A549 (cell line): ENCODE results near the gene ANO6. TPM values are rescaled to one million over a fixed set of nuclear protein-coding genes. Genes with fewer than 3 reads are reported as not detected.

ENCODE experiments used
- ATAC-seq, 2 experiments: fragments of 200-7000 bp in 1 of 2; fragments of >200 bp in 1 of 2; cut with Nextera tagmentation in 1 of 2; cut with Tn5 transposase in 1 of 2; 3 replicates each; pipeline versions ENCODE4 v1.8.0 to v1.9.1; 2018 to 2020; ENCODE audit warnings: mild to moderate bottlenecking in 1 of 2, moderate library complexity in 1 of 2
- CTCF ChIA-PET: fragments of 300-600 bp; sonication (Branson Sonifier 250); formaldehyde crosslinking; extraction: SDS; loops from one replicate; lab custom pipeline; 2021; ENCODE audit warnings: antibody characterized with exemption, inconsistent platforms; lab: Yijun Ruan, JAX
- POLR2A ChIA-PET: fragments of 350-600 bp; formaldehyde crosslinking; extraction: SDS; loops from one replicate; lab custom pipeline; 2021; ENCODE audit warnings: antibody characterized with exemption, inconsistent platforms; lab: Yijun Ruan, JAX
- DNase-seq, 2 experiments: peaks; one replicate each; pipeline versions ENCODE4 v3.0.0 to v3.0.0-alpha.2; 2011 to 2016; ENCODE audit warnings: low read depth in 1 of 2, low spot score in 1 of 2
- FAIRE-seq: peaks from 2 replicates; lab custom pipeline; 2011; peaks lifted over from hg19 to GRCh38; lab: Jason Lieb, UNC
- H3K27ac ChIP-seq, 2 experiments: fragments of >200 bp; sonication (Bioruptor Twin); formaldehyde crosslinking; 3 replicates each; pipeline ENCODE4 v1.5.1; 2016 to 2017
- H3K4me1 ChIP-seq: fragments of >200 bp; sonication (Bioruptor Twin); formaldehyde crosslinking; 3 replicates; pipeline ENCODE4 v1.6.1; 2016
- H3K4me2 ChIP-seq: fragments of >200 bp; sonication (Bioruptor Twin); formaldehyde crosslinking; 3 replicates; pipeline ENCODE4 v1.6.1; 2016
- H3K4me3 ChIP-seq: fragments of >200 bp; sonication (Bioruptor Twin); formaldehyde crosslinking; 3 replicates; pipeline ENCODE4 v1.5.1; 2016
- H3K9me3 ChIP-seq: fragments of >200 bp; sonication (Bioruptor Twin); formaldehyde crosslinking; 3 replicates; pipeline ENCODE4 v1.6.1; 2016
- CBX2 ChIP-seq: fragments of 200-600 bp; sonication (generic); IDR thresholded peaks from 2 replicates; pipeline ENCODE4 v1.6.1; 2016; ENCODE audit warnings: low read depth, mild to moderate bottlenecking, borderline replicate concordance
- CHD2 ChIP-seq: fragments of 150-350 bp; IDR thresholded peaks from 2 replicates; pipeline ENCODE4 v1.6.1; 2014; ENCODE audit warnings: low read length; ENCODE audit not compliant: partially characterized antibody
- CHD4 ChIP-seq: fragments of 200-600 bp; sonication (generic); IDR thresholded peaks from 2 replicates; pipeline ENCODE4 v1.6.1; 2016; ENCODE audit warnings: antibody characterized with exemption, mild to moderate bottlenecking, borderline replicate concordance
- CTCF ChIP-seq: fragments of >200 bp; sonication (Bioruptor Twin); formaldehyde crosslinking; IDR thresholded peaks from 3 replicates; pipeline ENCODE4 v1.5.1; 2016
- ELK1 ChIP-seq: fragments of 150-350 bp; IDR thresholded peaks from 2 replicates; pipeline ENCODE4 v1.6.1; 2014; ENCODE audit warnings: low read depth, mild to moderate bottlenecking, low read length
- FOSB ChIP-seq: fragments of 250-450 bp; sonication (Bioruptor Pico); IDR thresholded peaks from 2 replicates; pipeline ENCODE4 v1.5.0; 2020; ENCODE audit warnings: mild to moderate bottlenecking, moderate library complexity
- FOSL2 ChIP-seq, 2 experiments: fragments of 450-650 bp in 1 of 2; fragments of >200 bp in 1 of 2; sonication (Bioruptor Twin) in 1 of 2; formaldehyde crosslinking; IDR thresholded peaks; 2 replicates each; pipeline versions ENCODE4 v1.5.0 to v1.6.1; 2016 to 2020; ENCODE audit warnings: mild to moderate bottlenecking in 1 of 2, moderate library complexity in 1 of 2
- FOXS1 ChIP-seq: fragments of 250-450 bp; sonication (Bioruptor Pico); IDR thresholded peaks from 2 replicates; pipeline ENCODE4 v1.5.0; 2020; ENCODE audit warnings: mild to moderate bottlenecking, moderate library complexity
- HDAC2 ChIP-seq: fragments of 200-600 bp; sonication (generic); IDR thresholded peaks from 2 replicates; pipeline ENCODE4 v1.6.1; 2016
- HOXA7 ChIP-seq: fragments of 250-450 bp; sonication (Bioruptor Pico); IDR thresholded peaks from 2 replicates; pipeline ENCODE4 v1.5.0; 2020; ENCODE audit warnings: mild to moderate bottlenecking, moderate library complexity
- HOXB13 ChIP-seq: fragments of 250-450 bp; sonication (Bioruptor Pico); IDR thresholded peaks from 2 replicates; pipeline ENCODE4 v1.5.0; 2020; ENCODE audit warnings: low read depth, mild to moderate bottlenecking, moderate library complexity
- HOXB5 ChIP-seq: fragments of 250-450 bp; sonication (Bioruptor Pico); IDR thresholded peaks from 2 replicates; pipeline ENCODE4 v1.5.0; 2020; ENCODE audit warnings: mild to moderate bottlenecking, moderate library complexity
- JUN ChIP-seq, 2 experiments: fragments of >200 bp; sonication (Bioruptor Twin); formaldehyde crosslinking; IDR thresholded peaks; 2 replicates in 1 of 2; 3 replicates in 1 of 2; pipeline ENCODE4 v1.6.1; 2016 to 2017
- KDM5A ChIP-seq: fragments of 200-600 bp; sonication (generic); IDR thresholded peaks from 2 replicates; pipeline ENCODE4 v1.6.1; 2016; ENCODE audit warnings: antibody characterized with exemption, mild to moderate bottlenecking
- MAFK ChIP-seq: fragments of 450-650 bp; IDR thresholded peaks from 2 replicates; pipeline ENCODE4 v1.6.1; 2014; ENCODE audit not compliant: partially characterized antibody
- MAZ ChIP-seq: fragments of 150-350 bp; IDR thresholded peaks from 2 replicates; pipeline ENCODE4 v1.6.1; 2014; ENCODE audit warnings: antibody characterized with exemption, low read depth, low read length, borderline replicate concordance
- MYC ChIP-seq: IDR thresholded peaks from 2 replicates; pipeline ENCODE4 v1.6.1; 2012; ENCODE audit warnings: mild to moderate bottlenecking, inconsistent platforms, low read length, improper control_type of control experiment, borderline replicate concordance
- NR3C1 ChIP-seq: fragments of >200 bp; sonication (Bioruptor Twin); formaldehyde crosslinking; IDR thresholded peaks from 3 replicates; pipeline ENCODE4 v1.6.1; 2017
- PHF8 ChIP-seq: fragments of 200-600 bp; sonication (generic); IDR thresholded peaks from 2 replicates; pipeline ENCODE4 v1.6.1; 2016; ENCODE audit warnings: low read depth, mild to moderate bottlenecking, antibody characterized with exemption, moderate library complexity, borderline replicate concordance
- POLR2A ChIP-seq: IDR thresholded peaks from 2 replicates; pipeline ENCODE4 v1.6.1; 2012; ENCODE audit warnings: mild to moderate bottlenecking, low read length
- RAD21 ChIP-seq, 2 experiments: fragments of >200 bp in 1 of 2; sonication (Bioruptor Twin) in 1 of 2; formaldehyde crosslinking in 1 of 2; IDR thresholded peaks in 1 of 2; conservative IDR thresholded peaks in 1 of 2; 2 replicates in 1 of 2; 3 replicates in 1 of 2; pipeline ENCODE4 v1.6.1; 2012 to 2018; ENCODE audit warnings: inconsistent platforms in 1 of 2
- RARB ChIP-seq: fragments of 250-450 bp; sonication (Bioruptor Pico); IDR thresholded peaks from 2 replicates; pipeline ENCODE4 v1.8.0; 2021; ENCODE audit warnings: mild to moderate bottlenecking, moderate library complexity
- SREBF2 ChIP-seq: fragments of 450-650 bp; IDR thresholded peaks from 2 replicates; pipeline ENCODE4 v1.6.1; 2014; ENCODE audit warnings: mild to moderate bottlenecking, moderate library complexity
- TFCP2L1 ChIP-seq: fragments of 250-450 bp; sonication (Bioruptor Pico); IDR thresholded peaks from 2 replicates; pipeline ENCODE4 v1.5.0; 2021; ENCODE audit warnings: mild to moderate bottlenecking
- TP53 ChIP-seq: fragments of 250-450 bp; sonication (Bioruptor Pico); IDR thresholded peaks from 2 replicates; pipeline ENCODE4 v1.5.0; 2021; ENCODE audit warnings: mild to moderate bottlenecking, moderate library complexity
- ZC3H11A ChIP-seq: fragments of 450-650 bp; IDR thresholded peaks from 2 replicates; pipeline ENCODE4 v1.6.1; 2014; ENCODE audit warnings: antibody characterized with exemption, mild to moderate bottlenecking
- ZFP36 ChIP-seq: fragments of 450-650 bp; IDR thresholded peaks from 2 replicates; pipeline ENCODE4 v1.6.1; 2014; ENCODE audit warnings: borderline replicate concordance; ENCODE audit not compliant: partially characterized antibody
- ZSCAN20 ChIP-seq: fragments of 250-450 bp; sonication (Bioruptor Pico); IDR thresholded peaks from 2 replicates; pipeline ENCODE4 v1.8.0; 2022; ENCODE audit warnings: mild to moderate bottlenecking, moderate library complexity
- WGBS: methylation state at CpG from one replicate; pipeline ENCODE4 v1.1.6; 2017; ENCODE audit errors: missing lambda C conversion rate; 5-methylcytosine and 5-hydroxymethylcytosine counted together
- polyA plus RNA-seq, 4 experiments: library from polyadenylated mRNA; depleted of rRNA in 3 of 4; stranded (reverse); fragments of >200 nt; fragmentation: RNase III in 1 of 4; extraction: RNeasy Plus Mini Kit Qiagen cat#74134 plus additional on column Dnase treatment in 1 of 4; gene quantifications; 2 replicates in 3 of 4; 3 replicates in 1 of 4; pipeline ENCODE4 v1.2.3, GENCODE V29; 2011 to 2017
- TF ChIP-seq, protein P1 (sequence below): fragments of >200 bp; sonication (Bioruptor Twin); formaldehyde crosslinking; IDR thresholded peaks from 3 replicates; pipeline ENCODE4 v1.6.1; 2016

The ANO6 gene
- polyA plus RNA-seq, 2 of the 4 experiments (the other 2 are of a cell fraction): 41.7 to 80.0 TPM

GRCh38 chr12:45309836-45310626, 94.1 kb downstream of the ANO6 start (continued):
- TF ChIP-seq FOSL2 (IDR thresholded peaks at IDR 0.05) (no peak), FOSL2 (CRISPR knock-in tag; IDR thresholded peaks at IDR 0.05) (no peak), HOXB13 (CRISPR knock-in tag) (no peak), HDAC2 (no peak), JUN (IDR thresholded peaks at IDR 0.05) (no peak), TP53 (CRISPR knock-in tag) (no peak), ZSCAN20 (CRISPR knock-in tag) (no peak), TFCP2L1 (CRISPR knock-in tag) (no peak), SREBF2 (no peak), MAZ (no peak)
- TF ChIP-seq, protein P1, sequence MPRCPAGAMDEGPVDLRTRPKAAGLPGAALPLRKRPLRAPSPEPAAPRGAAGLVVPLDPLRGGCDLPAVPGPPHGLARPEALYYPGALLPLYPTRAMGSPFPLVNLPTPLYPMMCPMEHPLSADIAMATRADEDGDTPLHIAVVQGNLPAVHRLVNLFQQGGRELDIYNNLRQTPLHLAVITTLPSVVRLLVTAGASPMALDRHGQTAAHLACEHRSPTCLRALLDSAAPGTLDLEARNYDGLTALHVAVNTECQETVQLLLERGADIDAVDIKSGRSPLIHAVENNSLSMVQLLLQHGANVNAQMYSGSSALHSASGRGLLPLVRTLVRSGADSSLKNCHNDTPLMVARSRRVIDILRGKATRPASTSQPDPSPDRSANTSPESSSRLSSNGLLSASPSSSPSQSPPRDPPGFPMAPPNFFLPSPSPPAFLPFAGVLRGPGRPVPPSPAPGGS: no peak
- TF ChIP-seq, all 56 proteins: peak for 0

DNA sequence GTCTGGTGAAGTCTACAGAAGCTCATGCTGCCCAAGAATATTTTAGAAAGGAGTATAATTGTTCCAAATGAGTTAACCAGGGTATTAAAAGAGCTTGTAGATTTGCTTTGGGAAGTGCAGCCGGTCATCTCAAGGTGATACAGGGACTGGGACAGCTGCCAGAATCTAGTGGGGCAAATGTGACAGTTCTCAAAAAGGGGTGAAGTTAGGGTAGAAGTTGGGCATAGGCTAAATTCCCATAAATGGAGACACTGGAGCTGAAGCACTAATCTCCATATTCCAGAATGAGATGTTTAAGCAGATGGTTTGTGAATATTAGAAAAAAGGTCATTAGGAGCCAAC, 94.7 kb downstream of the ANO6 start:
- no peak for DNase-seq
- Histone ChIP-seq H3K9me3 (no peaks in the 10 kb centered on the region), H3K27ac (no peak overlapping the region), H3K4me2 (no peak overlapping the region), H3K4me1 (0 out of 3 replicates have a peak, but pooled peaks cover 5% of the 10 kb centered on the region), H3K4me3 (no peak overlapping the region)
- ChIA-PET POLR2A (no interaction called here), CTCF (interaction anchor here (2.0 kb wide), 1 partner anchor 78 kb away, joined by 9 read pairs; no protein-coding TSS in a partner anchor)
- 96% methylated on average over 1 of the region's 1 CpG for WGBS
- no peak for FAIRE-seq
- TF ChIP-seq RAD21 (conservative IDR thresholded peaks at IDR 0.05 in 1 of 2, IDR thresholded peaks at IDR 0.05 in 1 of 2) (no peak), HOXB5 (CRISPR knock-in tag) (no peak), POLR2A (no peak), CHD4 (no peak), CBX2 (no peak), FOSB (no peak), NR3C1 (no peak), CTCF (no peak), ZFP36 (no peak), KDM5A (no peak), MAZ (no peak), HOXB13 (CRISPR knock-in tag) (no peak)
- TF ChIP-seq, protein P1: no peak
- no peak for ATAC-seq

GRCh38 chr12:45312012-45312411, 96.1 kb downstream of the ANO6 start:
- TF ChIP-seq ZSCAN20 (CRISPR knock-in tag): no peak
- no peak for TF ChIP-seq MAFK
- no peak for TF ChIP-seq ZC3H11A
- TF ChIP-seq PHF8: no peak
- no peak for TF ChIP-seq HDAC2
- no peak for TF ChIP-seq KDM5A
- no peak for TF ChIP-seq CHD4
- TF ChIP-seq TP53 (CRISPR knock-in tag): no peak
- TF ChIP-seq CHD2: no peak
- TF ChIP-seq FOXS1 (CRISPR knock-in tag): no peak
- no peak for TF ChIP-seq HOXA7 (CRISPR knock-in tag)
- TF ChIP-seq HOXB13 (CRISPR knock-in tag): no peak
- no peak for TF ChIP-seq ELK1
- no peak for TF ChIP-seq NR3C1
- no peak for TF ChIP-seq RARB (CRISPR knock-in tag)
- TF ChIP-seq MYC: no peak
- TF ChIP-seq JUN (IDR thresholded peaks at IDR 0.05): no peak
- TF ChIP-seq ZFP36: no peak
- Histone ChIP-seq H3K4me2 (no peak overlapping the region), H3K27ac (no peak overlapping the region), H3K4me3 (no peak overlapping the region), H3K4me1 (0 out of 3 replicates have a peak, but pooled peaks cover 5% of the 10 kb centered on the region), H3K9me3 (no peaks in the 10 kb centered on the region)
- ATAC-seq: no peak
- CTCF ChIA-PET: interaction anchor here (1.7 kb wide), 1 partner anchor 11 kb away, joined by 7 read pairs; no protein-coding TSS in a partner anchor
- WGBS: 95% methylated on average over 1 of the region's 1 CpG
- POLR2A ChIA-PET: no interaction called here
- no peak for DNase-seq
- FAIRE-seq: no peak
